ENCODE data around the gene CELF4.

- TF ChIP-seq REST (IDR thresholded peaks at IDR 0.05; ENCODE audit: low read depth, low read length) (no peak), EGR1 (IDR thresholded peaks at IDR 0.05; ENCODE audit: borderline replicate concordance in 1 of 2, low read depth in 2 of 2, low read length in 2 of 2) (no peak), MXI1 (IDR thresholded peaks at IDR 0.05; ENCODE audit: low read depth, low read length) (no peak), JUND (IDR thresholded peaks at IDR 0.05; ENCODE audit: low read depth, low read length) (no peak)
Observed at GRCh38 chr18:37524139-37524497, 41.5 kb downstream of the CELF4 start.

All from GM12878 (cell line).